ENCODE data around the gene NUDT21. TPM values are rescaled to one million over a fixed set of nuclear protein-coding genes. Genes with fewer than 3 reads are reported as not detected.

The NUDT21 gene
- total and polyA plus RNA-seq, 2 of the 8 experiments (the other 6 are each of a cell fraction or from before 2014, with no cell fraction given) = 78.1 to 277 TPM

DNA sequence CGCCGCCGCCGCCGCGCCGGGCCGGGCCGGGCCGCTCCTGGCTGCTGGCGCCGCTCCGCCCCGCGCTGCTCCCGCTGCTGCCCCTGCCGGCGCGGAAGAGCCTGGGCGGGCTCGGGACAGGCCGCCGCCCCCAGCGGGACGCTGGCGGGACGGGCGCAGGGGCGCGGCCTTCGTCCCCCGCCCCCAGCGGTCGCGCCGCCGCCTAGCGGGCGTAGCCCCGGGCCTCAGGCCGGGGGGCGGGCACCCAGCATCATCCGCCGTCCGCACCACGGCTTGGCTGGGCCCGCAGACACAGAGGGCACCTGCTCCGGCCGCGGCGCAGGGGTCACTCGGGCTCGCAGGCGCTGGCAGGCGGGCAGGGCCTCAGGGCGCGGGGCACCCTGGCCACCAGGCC, 25.7 kb downstream of the NUDT21 start, which contains the start of gene AMFR:
AMFR (minus strand) TSS at position 107 of the 394 bp plus-strand sequence. CDS start 218 bp downstream, outside the sequence.
- H3K23ac ChIP-seq (ENCODE audit: insufficient read length) = no peak within 1 kb of the TSS
- DNase-seq (ENCODE audit: low read depth in 1 of 2, low spot score in 2 of 2) (peak; percentile 31 to 71), FAIRE-seq (no peak)
- no peak within 1 kb of the TSS for H2AFZ ChIP-seq (ENCODE audit: low read length)
- peak within 1 kb of the TSS in 3 of 4 experiments; percentile 35 to 59 (median 56); a peak in 5 of 7 replicates for H3K9ac ChIP-seq (replicated peaks in 1 of 4; ENCODE audit: extremely low read depth in 1 of 4, low read depth in 3 of 4, low read length in 3 of 4)
- CTCF ChIA-PET (ENCODE audit: partially characterized antibody) = no interaction called here
- H2AK5ac ChIP-seq (ENCODE audit: low read depth, low read length) = no peak within 1 kb of the TSS
- peaks cover 0 to 12% (median 7%) of the 10 kb centered on the region in 4 experiments; a peak in 6 of 7 replicates for H3K4me1 ChIP-seq (replicated peaks in 1 of 4; ENCODE audit: control insufficient read depth in 3 of 4, insufficient read depth in 4 of 4, low read length in 3 of 4)
- no peak within 1 kb of the TSS for H3K14ac ChIP-seq (ENCODE audit: insufficient read length)
- peak within 1 kb of the TSS; percentile 57 to 83 (median 67) for H3K4me3 ChIP-seq (ENCODE audit: extremely low read depth in 1 of 4, insufficient read depth in 2 of 4, low read depth in 3 of 4, low read length in 4 of 4)
- H4K20me1 ChIP-seq (replicated peaks in 1 of 2; ENCODE audit: control insufficient read depth in 1 of 2, insufficient read depth in 2 of 2, low read length in 2 of 2) = peaks cover 2 to 11% of the 10 kb centered on the region in 2 experiments
- no peaks in the 10 kb centered on the region for H3K9me3 ChIP-seq (ENCODE audit: insufficient read depth in 2 of 2, low read depth in 1 of 2, low read length in 1 of 2)
- peak within 1 kb of the TSS; percentile 79 to 85 for H3K4me2 ChIP-seq (ENCODE audit: insufficient read depth in 1 of 2, low read depth in 2 of 2, low read length in 2 of 2)
- H2BK120ac ChIP-seq (replicated peaks; ENCODE audit: low read depth, low read length) = no peak within 1 kb of the TSS
- peaks cover 0 to under 1% (median 0%) of the 10 kb centered on the region in 4 experiments; a peak in 1 of 8 replicates for H3K36me3 ChIP-seq (ENCODE audit: control insufficient read depth in 2 of 4, insufficient read depth in 4 of 4, low read length in 3 of 4)
- no peak within 1 kb of the TSS for H3K27ac ChIP-seq (ENCODE audit: low read depth, low read length)
- no peak within 1 kb of the TSS for H3K56ac ChIP-seq (replicated peaks; ENCODE audit: insufficient read length, low read depth, low read length)
- peaks cover 0 to 21% of the 10 kb centered on the region in 2 experiments; a peak in 1 of 4 replicates for H3K79me2 ChIP-seq (ENCODE audit: control insufficient read depth in 1 of 2, insufficient read depth in 2 of 2, low read length in 2 of 2)
- H2BK20ac ChIP-seq (ENCODE audit: low read length) = no peak within 1 kb of the TSS
- no peak within 1 kb of the TSS for H2BK5ac ChIP-seq (ENCODE audit: low read depth, low read length)
- H4K91ac ChIP-seq (replicated peaks; ENCODE audit: insufficient read length, low read length) = no peak within 1 kb of the TSS
- no peak within 1 kb of the TSS for H2BK12ac ChIP-seq (ENCODE audit: low read depth, low read length)
- POLR2A ChIA-PET (ENCODE audit: partially characterized antibody) = no interaction called here
- H2BK15ac ChIP-seq (ENCODE audit: low read length) = no peak within 1 kb of the TSS
- H3K79me1 ChIP-seq (ENCODE audit: low read depth, low read length) = no peaks in the 10 kb centered on the region
- 5% methylated on average over 7 of the region's 57 CpGs; no CpG with 5 or more reads in 1 of the 2 experiments for WGBS, 2 experiments (ENCODE audit: extremely low coverage in 1 of 2, insufficient coverage in 1 of 2, insufficient read length in 1 of 2, insufficient replicate concordance in 2 of 2, low coverage in 1 of 2, low lambda C conversion rate in 2 of 2, missing lambda C conversion rate in 1 of 2)
- no peak within 1 kb of the TSS for H3K4ac ChIP-seq (replicated peaks; ENCODE audit: insufficient read length, low read depth, low read length)
- H3K18ac ChIP-seq (ENCODE audit: extremely low read depth, low read length) = peak within 1 kb of the TSS; percentile 80; the same call in 1 of the 2 replicates
- peaks cover 9% of the 10 kb centered on the region; the same call in 1 of the 2 replicates for H3K23me2 ChIP-seq (ENCODE audit: low read depth, low read length)
- H4K8ac ChIP-seq (ENCODE audit: extremely low read depth, insufficient read depth, low read length) = peak within 1 kb of the TSS; percentile 52; the same call in 1 of the 2 replicates
- no peak within 1 kb of the TSS for H4K5ac ChIP-seq (ENCODE audit: insufficient read length, low read depth, low read length)
- H3K27me3 ChIP-seq (replicated peaks in 1 of 4; ENCODE audit: control insufficient read depth in 3 of 4, extremely low read depth in 1 of 4, insufficient read depth in 3 of 4, low read length in 3 of 4) = peaks cover 0 to 6% (median 3%) of the 10 kb centered on the region in 4 experiments; a peak in 3 of 7 replicates
- no peak for TF ChIP-seq POU5F1 (IDR thresholded peaks at IDR 0.05; ENCODE audit: low read depth, low read length)
- TF ChIP-seq, protein P1, sequence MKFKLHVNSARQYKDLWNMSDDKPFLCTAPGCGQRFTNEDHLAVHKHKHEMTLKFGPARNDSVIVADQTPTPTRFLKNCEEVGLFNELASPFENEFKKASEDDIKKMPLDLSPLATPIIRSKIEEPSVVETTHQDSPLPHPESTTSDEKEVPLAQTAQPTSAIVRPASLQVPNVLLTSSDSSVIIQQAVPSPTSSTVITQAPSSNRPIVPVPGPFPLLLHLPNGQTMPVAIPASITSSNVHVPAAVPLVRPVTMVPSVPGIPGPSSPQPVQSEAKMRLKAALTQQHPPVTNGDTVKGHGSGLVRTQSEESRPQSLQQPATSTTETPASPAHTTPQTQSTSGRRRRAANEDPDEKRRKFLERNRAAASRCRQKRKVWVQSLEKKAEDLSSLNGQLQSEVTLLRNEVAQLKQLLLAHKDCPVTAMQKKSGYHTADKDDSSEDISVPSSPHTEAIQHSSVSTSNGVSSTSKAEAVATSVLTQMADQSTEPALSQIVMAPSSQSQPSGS (IDR thresholded peaks at IDR 0.05; ENCODE audit: low read length) = no peak
- no peak for TF ChIP-seq SP4 (IDR thresholded peaks at IDR 0.05; ENCODE audit: low read length)
- TF ChIP-seq CHD1 (IDR thresholded peaks at IDR 0.05; ENCODE audit: low read depth, low read length) = no peak
- TF ChIP-seq KDM5A (IDR thresholded peaks at IDR 0.05; ENCODE audit: low read length) = no peak
- no peak for TF ChIP-seq PHF8 (conservative IDR thresholded peaks at IDR 0.05; ENCODE audit: low read depth, low read length)
- no peak for TF ChIP-seq CHD2 (IDR thresholded peaks at IDR 0.05; ENCODE audit: low read length)
- TF ChIP-seq CBX5 (IDR thresholded peaks at IDR 0.05; ENCODE audit: low read depth, low read length) = no peak
- TF ChIP-seq GTF2F1 (IDR thresholded peaks at IDR 0.05; ENCODE audit: borderline replicate concordance, low read depth, low read length) = no peak
- TF ChIP-seq RAD21 (IDR thresholded peaks at IDR 0.05 in 1 of 2, conservative IDR thresholded peaks at IDR 0.05 in 1 of 2; ENCODE audit: low read depth in 2 of 2, low read length in 2 of 2) = peak in 1 of 2 experiments; percentile 24; a peak in 2 of 4 replicates
- TF ChIP-seq NRF1 (IDR thresholded peaks at IDR 0.05; ENCODE audit: low read depth, low read length) = no peak
- TF ChIP-seq BCL11A (IDR thresholded peaks at IDR 0.05; ENCODE audit: low read depth in 2 of 2, low read length in 2 of 2) = no peak

All from H1 (cell line).